GM18508 (cell line): Measurements from ENCODE around the gene PTPRG.

ENCODE experiments used
- ATAC-seq: cut with Tn5 transposase; IDR thresholded peaks from one replicate; pipeline ENCODE4 v1.9.1; 2021; ENCODE audit warnings: moderate number of reproducible peaks; ENCODE audit not compliant: insufficient read depth, unreplicated experiment

PTPRG gene

GRCh38 chr3:61872077-61872706 is 310.8 kb downstream of the PTPRG start:
- ATAC-seq = no peak

- ATAC-seq = no peak
Measured at GRCh38 chr3:61875046-61875844, 313.9 kb downstream of the PTPRG start.

GRCh38 chr3:61875976-61876671 is 314.8 kb downstream of the PTPRG start:
- ATAC-seq = no peak

DNA sequence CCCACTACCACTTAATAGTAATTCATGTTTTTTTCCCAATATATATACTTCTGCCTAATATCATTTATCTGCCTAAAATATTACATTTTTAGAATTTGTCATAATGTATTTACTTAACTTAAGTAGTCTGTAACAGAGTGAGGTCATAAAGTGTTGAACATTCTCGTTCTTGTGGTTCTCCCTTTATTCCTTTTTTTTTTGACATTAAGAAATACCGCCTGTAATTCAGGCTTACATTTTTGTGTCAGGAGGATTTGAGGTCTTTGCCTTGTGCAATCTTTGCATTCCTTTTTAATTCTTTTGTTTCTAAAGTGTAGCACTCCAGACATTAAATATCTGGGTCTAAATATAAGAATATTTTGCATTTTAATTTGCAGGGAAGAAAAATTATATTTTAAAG is 315.4 kb downstream of the PTPRG start:
- no peak for ATAC-seq

DNA sequence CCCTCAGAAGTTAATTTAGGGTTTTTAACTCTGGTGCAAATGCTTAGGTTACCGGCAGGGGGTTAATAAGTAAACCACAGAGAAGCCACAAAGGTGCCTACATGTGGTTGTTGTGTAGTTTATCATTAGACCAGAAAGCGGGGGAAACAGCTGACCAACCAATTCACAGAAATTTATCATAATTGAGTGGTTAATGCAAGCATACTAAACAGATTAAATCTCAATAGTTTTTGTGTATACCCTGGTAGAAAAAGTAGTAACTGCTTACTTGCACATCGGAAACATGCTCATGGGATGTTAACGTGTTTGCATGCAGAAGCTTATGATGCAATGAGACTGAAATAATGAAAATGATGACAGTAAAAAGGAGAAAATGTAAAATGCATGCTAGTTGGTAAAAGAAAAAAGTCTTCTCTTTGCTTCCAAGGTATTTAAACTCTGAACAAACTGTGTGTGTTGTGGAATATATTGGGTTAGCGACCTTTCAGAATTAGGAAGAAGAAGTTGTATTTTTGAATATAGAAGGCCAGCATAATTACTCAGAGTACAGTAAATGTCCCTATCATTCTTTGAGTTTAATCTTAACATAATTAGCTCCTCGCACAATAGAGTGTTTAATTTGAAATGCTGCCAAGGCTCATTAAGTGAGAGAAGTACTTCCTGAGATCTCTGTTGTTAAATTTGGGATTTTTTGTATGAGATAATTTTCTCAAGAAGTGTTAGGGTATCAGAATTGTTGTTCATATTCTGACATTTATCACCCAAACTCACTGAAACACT is 316.2 kb downstream of the PTPRG start:
- ATAC-seq = peak; percentile 97

GRCh38 chr3:61882253-61882652 is 320.9 kb downstream of the PTPRG start:
- no peak for ATAC-seq

- ATAC-seq = no peak
Measured at GRCh38 chr3:61884794-61885193, 323.4 kb downstream of the PTPRG start.

DNA sequence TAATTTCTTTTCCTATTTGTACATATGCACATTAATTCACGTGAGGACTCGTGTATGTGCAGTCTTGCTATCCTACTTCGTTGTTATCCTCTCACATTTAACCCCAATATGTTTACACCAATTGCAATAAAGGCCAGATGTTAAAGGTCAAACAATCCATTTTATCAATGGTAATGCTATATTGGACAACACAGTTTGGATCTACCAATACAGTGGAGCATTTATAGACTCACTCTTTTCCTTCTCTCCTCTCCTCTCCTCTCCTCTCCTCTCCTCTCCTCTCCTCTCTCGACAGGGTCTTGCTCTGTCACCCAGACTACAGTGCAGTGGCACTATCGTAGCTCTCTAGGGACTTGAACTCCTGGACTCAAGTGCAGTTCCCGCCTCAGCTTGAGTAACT is 324.0 kb downstream of the PTPRG start:
- ATAC-seq = no peak

GRCh38 chr3:61887206-61887605 is 325.8 kb downstream of the PTPRG start:
- no peak for ATAC-seq

DNA sequence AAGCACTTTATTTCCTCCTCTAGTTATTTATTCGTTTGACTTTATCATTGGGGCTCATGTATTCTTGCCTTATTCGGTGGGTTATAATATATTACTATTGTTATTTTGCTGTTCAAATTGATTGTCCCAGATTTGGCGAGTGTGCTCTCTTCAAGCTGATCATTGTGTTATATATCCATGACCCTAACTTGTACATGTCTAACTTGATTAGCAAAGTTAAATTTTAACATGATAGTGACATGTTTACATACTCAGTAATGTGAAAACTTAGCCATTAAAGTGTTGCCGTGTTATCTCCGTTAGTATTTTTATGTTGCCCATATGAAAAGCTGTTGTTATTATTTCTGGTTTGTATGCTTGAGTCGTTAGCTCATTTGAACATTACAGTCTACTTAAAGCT is 327.9 kb downstream of the PTPRG start:
- no peak for ATAC-seq

DNA sequence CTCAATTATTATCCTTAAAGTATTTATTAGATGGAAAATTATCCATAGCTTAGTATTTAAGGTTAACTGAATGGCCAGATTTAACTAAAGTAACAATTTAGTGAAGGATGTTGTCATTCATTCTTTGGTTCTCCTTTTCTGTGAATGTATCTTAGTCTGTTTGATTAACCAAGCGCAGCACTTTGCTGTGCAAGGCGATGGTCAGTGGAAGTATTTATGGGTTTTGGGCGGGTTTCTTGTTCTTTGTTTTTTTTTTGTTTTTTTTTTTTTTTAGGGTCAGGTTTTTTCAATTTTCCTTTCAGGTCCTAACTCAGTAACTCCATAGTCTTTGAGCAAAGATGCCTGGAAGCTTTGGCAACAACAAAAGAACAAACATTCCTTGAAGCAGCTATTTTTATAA is 328.8 kb downstream of the PTPRG start:
- ATAC-seq = no peak

DNA sequence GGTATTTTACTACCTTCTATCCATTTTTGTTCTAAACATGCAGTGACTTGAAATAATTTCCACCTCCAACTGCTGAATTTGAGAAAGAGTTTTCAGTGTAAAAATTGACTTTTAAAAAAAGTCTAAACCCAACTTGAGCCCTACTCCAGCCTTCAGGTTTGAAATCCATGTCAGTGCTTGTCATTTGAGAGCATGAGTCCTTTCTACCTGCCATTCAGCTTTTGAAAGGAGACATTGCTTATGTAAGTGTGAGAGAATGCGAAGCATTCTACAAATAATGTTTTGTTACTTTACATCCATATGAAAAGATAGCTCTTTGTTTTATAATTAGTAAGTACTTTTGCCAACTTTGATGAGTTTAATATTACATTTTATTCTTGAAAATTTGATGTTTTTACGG is 329.2 kb downstream of the PTPRG start:
- ATAC-seq = no peak

DNA sequence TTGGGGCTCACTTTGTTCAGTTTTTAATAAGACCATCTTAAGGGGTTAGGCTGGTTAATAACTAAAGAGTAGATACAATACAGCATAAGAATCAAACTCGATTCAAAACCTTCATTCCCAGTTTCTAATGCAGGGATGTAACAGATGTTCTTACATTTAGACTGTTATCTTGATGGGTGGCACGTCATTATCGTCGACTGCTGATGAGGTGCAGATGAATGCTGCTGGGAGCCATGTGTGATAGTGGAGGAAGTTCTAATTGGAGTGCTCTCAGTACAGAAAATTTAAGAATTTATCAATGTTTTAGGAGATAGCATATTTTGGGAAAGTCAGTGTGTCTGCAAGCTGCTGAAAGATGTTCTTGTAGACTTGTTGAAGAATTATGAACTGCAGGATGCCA is 331.5 kb downstream of the PTPRG start:
- ATAC-seq = no peak

DNA sequence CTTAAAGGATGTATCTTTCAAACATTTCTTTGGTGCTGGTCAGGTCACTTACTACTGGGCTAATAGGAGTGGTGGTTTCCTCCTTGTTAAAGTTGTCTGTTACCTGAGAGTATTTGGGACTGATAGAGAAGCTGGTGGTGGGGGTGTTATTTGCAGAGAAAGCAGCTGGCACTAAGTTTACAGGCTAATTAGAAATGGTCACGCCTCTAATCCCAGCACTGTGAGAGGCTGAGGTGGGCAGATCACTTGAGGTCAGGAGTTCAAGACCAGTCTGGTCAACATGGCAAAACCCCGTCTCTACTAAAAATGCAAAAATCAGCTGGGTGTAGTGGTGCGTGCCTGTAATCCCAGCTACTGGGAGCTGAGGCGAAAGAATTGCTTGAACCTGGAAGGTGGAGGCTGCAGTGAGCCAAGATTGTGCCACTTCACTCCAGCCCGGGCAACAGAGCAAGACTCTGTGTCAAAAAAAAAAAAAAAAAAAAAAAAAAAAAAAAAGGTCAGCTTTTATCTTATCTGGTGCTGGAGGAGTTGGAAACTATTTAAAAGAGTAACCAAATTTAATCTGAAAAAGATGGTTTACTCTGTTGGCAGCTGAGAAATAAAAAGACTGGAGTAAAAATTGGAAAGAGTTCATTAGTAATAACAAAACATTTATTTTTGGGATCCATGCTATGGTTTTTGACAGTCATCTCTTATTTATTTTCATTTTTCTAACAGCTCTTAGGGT is 332.6 kb downstream of the PTPRG start:
- ATAC-seq = no peak

DNA sequence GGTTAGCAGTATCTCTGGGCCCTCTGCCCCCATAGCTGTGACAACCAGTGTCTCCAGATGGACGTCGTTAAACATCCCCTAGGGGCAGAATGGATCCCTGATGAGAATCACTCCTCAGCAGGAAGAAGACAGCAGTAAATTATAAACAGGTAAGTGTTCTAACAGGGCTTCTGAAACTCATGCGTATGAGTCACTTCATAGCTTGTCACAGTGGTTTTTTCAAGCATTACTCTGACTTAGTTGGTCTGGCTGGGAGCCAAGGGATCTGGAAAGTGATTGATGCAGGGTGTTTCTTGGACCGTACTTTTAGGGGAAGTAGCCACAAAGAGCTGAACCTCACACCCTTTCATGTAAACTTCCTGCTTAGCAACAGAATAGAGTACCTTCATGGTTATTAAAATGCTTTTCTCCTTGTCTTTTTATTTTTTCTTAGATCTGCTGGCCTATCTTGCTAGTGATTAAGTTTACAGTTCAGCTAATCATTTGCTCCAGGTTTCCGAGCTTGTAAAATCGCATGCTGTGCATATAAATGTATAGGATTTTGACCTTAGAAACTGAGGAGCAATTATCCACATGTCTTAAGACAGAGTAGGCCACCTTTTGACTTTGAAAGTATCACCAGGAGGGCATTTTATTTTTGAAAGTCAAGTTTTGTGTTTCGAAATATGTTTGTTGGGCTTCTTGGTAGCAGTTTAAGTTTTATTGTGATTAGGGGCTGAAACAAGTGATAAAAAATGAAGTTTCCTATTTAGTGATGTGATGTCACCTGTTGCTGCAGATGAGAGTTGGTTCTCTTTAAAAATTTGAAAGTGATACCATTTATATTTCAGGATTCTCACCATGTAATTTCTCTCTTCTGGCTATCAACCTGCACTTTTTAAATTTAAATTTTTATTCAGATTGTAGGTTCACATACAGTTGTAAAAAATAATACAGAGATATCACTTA is 333.9 kb downstream of the PTPRG start:
- ATAC-seq = peak; percentile 96

GRCh38 chr3:61896251-61896650 is 334.9 kb downstream of the PTPRG start:
- no peak for ATAC-seq

- no peak for ATAC-seq
Measured at GRCh38 chr3:61897848-61898247, 336.5 kb downstream of the PTPRG start.

GRCh38 chr3:61899700-61900462 is 338.5 kb downstream of the PTPRG start:
- ATAC-seq = no peak
